Fibroblast of the aortic adventitia (primary cell): ENCODE results near the gene GSG1L. TPM values are rescaled to one million over a fixed set of nuclear protein-coding genes. Genes with fewer than 3 reads are reported as not detected.

ENCODE experiments used
- DNase-seq: peaks from one replicate; pipeline ENCODE4 v3.0.0-alpha.2; 2010; ENCODE audit warnings: low read depth
- H3K4me3 ChIP-seq: 2 replicates; pipeline ENCODE4 v1.5.1; 2011; ENCODE audit warnings: low read depth, mild to moderate bottlenecking, control low read depth, low read length, moderate library complexity
- total RNA-seq: library from RNA; depleted of rRNA; stranded (reverse); fragments of >200 nt; gene quantifications from 2 replicates; pipeline ENCODE4 v1.2.3, GENCODE V29; 2012; ENCODE audit warnings: low replicate concordance
- TF ChIP-seq, protein P1 (sequence below): IDR thresholded peaks from 2 replicates; pipeline ENCODE4 v1.5.1; 2011; ENCODE audit warnings: mild to moderate bottlenecking, low read length, control low read depth, inconsistent platforms; ENCODE audit not compliant: insufficient read depth

The GSG1L gene
- total RNA-seq, 1 donor, result not detected

DNA sequence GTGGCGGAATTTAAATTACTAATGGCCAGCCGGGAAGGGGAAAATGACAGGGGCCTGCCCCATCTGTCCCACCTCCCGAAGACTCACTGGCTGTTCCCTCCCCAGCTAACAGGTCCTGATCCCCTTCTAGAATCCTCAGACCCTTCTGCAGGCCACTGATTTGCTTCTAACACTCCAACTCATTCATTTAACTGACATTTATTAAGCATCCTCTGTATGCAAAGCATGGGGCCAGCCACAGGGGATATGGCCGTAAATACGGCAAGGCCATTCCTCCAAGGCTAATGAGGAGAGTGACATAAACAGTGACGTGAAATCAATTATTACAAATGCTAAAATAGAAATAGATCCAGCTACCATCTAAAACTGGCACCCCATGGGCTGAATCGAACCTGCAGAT lies 195.3 kb downstream of the GSG1L start:
- DNase-seq, result no peak
- TF ChIP-seq, protein P1, sequence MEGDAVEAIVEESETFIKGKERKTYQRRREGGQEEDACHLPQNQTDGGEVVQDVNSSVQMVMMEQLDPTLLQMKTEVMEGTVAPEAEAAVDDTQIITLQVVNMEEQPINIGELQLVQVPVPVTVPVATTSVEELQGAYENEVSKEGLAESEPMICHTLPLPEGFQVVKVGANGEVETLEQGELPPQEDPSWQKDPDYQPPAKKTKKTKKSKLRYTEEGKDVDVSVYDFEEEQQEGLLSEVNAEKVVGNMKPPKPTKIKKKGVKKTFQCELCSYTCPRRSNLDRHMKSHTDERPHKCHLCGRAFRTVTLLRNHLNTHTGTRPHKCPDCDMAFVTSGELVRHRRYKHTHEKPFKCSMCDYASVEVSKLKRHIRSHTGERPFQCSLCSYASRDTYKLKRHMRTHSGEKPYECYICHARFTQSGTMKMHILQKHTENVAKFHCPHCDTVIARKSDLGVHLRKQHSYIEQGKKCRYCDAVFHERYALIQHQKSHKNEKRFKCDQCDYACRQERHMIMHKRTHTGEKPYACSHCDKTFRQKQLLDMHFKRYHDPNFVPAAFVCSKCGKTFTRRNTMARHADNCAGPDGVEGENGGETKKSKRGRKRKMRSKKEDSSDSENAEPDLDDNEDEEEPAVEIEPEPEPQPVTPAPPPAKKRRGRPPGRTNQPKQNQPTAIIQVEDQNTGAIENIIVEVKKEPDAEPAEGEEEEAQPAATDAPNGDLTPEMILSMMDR, result no peak
- no peak overlapping the region for H3K4me3 ChIP-seq

DNA sequence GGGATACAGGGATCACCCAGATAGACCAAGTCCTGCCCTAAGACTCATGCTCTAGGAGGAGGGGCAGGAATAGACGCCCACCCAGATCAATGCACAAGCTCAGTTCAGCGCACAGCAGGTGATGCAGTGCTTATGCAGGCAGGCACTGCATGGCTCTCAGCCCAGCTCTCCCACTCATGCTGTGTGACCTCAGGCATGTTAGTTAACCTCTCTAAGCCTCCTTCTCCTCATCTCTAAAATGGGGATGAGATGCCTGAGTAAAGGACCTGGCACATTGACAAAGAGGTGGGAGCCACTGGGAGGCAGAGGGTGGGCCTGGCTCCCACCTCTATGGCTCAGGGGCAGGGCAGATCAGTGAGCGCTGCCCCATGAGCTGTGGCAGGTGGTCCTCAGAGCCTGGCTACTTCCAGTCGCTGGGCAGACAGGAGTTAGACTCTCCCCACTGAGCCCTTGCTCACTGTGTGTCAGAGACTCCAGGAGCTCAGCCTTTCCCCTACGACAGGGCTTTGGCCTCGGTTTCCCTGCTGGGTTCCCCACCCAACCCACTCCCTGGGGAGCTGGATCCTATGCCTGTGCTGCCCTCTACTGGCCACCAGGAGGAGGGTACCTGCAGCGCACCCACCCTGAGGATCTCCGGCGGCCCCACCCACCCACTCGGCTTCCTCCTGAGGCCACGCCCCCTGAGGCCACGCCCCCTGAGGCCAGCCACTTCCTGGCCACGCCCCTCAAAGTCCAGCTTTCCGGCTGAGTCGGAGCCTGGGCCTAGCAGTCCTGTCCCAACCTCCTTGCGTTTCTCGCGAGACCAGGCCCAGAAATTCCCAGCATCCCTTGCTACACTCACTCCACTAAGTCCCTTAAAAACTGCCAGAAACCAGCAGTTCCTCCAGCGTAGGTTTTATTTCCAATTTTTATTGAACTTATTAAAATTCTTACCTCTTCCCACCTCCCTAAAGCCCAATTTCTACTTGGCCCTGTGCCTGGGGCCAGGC lies 196.1 kb downstream of the GSG1L start:
- DNase-seq, result peak; percentile 47

DNA sequence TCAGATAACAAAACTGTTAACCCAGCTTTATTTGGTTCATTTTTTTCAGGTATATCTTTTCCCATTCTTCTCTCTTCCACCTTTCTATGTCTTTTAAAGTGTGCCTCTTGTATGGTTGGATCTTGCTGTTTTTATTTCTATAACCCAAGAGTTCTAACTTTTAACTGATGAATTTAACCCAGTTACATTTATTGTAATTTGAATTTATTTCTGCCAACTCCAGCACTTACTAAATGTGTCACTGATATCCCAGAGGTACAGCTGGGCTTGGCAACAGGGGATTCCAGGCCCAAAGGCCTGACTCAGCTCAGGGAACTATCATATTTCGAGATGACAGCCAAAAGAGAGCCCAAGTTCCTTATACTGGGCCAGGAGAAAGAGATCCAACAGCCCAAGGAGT lies 200.1 kb downstream of the GSG1L start:
- no peak for DNase-seq
- TF ChIP-seq, protein P1, result no peak
- no peak overlapping the region for H3K4me3 ChIP-seq

More for the DNA sequence above, 196.1 kb downstream of the GSG1L start:
- TF ChIP-seq, protein P1, result peak; percentile 57
- no peak overlapping the region for H3K4me3 ChIP-seq

DNA sequence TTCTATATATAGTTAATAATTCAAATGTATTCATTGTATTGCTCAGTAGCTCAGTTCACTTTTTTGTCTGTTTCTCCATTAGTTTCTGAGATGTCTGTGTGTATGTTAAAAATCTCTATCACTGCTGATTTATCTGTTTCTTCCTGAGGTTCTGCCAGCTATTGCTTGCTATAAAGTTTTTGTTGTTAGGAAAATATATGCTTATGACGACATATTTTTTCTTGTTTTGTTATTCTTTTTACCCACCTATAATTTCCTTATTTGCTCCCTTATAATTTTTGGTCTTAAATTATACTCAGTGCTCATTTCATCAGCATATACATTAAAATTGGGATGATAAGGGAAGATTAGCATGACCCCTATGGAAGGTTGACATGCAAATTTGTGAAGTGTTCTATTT lies 200.6 kb downstream of the GSG1L start:
- TF ChIP-seq, protein P1, result no peak
- H3K4me3 ChIP-seq, result no peak overlapping the region
- no peak for DNase-seq

DNA sequence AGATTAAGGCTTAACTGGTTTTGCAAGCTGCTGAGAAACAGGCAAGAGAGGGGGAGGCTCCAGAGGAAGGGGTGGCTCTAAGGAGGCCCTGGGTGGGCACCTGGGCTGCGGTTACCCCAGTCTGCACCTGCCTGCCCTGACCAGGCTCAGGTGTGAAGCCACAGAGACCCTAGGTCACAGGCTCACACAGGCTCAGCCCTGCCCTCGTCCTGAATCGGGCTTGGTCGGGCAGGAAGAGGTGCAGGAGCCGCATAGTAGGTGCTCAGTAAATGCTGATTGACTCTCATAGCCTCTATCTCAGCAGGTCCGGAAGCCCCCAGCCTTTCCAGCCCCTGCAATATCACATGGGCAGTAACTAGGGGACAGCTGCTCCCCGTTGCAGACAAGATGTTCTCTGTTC lies 203.4 kb downstream of the GSG1L start:
- TF ChIP-seq, protein P1, result no peak
- H3K4me3 ChIP-seq, result no peak overlapping the region
- DNase-seq, result no peak

DNA sequence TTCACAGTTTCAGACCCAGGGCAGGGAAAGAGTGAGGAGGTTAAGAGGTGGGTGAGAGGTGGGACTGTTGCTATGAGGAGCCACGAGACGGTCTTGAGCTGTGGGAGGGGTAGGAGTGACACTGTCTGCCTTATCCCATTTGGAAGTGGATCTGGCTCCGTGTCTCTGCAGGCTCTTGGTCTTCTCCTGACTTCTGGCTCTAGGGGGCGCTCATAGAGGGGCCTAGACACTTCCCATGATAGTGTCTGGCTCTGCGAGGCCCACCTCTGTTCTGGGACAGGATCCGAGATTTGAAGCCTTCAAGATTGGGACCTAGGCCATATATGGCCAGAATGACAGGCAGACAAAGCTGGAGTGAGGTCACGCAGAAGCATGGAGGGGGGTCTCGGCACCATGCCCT lies 204.5 kb downstream of the GSG1L start:
- DNase-seq, result no peak
- TF ChIP-seq, protein P1, result no peak
- no peak overlapping the region for H3K4me3 ChIP-seq
